Smooth muscle cell of the brain vasculature (primary cell): ENCODE measurements around the gene MDFIC.

Experiments used
- DNase-seq: peaks from one replicate; pipeline ENCODE4 v3.0.0-alpha.2; 2012; ENCODE audit warnings: low read depth, low spot score

The MDFIC gene

GRCh38 chr7:115040057-115040456 is 118.2 kb downstream of the MDFIC start:
- DNase-seq: no peak

DNA sequence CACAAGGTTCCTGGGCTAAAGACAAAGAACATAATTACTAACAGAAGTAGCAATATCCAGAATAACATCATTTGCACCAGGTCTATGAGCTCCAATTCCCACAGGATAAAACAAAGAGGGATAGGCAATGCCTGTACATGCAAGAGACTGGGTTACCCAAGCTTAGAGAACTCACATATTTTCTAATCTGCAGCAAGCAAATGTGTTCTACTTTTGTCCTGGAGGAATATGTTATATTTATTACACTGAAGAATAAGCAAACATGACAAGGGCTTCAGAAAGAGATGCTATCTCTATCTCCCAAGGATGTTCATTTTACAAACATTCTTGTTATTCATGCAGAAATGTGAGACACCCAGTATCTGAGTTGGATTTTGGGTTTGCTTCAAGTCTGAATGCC is 118.6 kb downstream of the MDFIC start:
- no peak for DNase-seq

GRCh38 chr7:115042596-115042995 is 120.7 kb downstream of the MDFIC start:
- DNase-seq: no peak

- no peak for DNase-seq
Observed at GRCh38 chr7:115043605-115044004, 121.7 kb downstream of the MDFIC start.

- DNase-seq: no peak
Observed at GRCh38 chr7:115044224-115044623, 122.3 kb downstream of the MDFIC start.

DNA sequence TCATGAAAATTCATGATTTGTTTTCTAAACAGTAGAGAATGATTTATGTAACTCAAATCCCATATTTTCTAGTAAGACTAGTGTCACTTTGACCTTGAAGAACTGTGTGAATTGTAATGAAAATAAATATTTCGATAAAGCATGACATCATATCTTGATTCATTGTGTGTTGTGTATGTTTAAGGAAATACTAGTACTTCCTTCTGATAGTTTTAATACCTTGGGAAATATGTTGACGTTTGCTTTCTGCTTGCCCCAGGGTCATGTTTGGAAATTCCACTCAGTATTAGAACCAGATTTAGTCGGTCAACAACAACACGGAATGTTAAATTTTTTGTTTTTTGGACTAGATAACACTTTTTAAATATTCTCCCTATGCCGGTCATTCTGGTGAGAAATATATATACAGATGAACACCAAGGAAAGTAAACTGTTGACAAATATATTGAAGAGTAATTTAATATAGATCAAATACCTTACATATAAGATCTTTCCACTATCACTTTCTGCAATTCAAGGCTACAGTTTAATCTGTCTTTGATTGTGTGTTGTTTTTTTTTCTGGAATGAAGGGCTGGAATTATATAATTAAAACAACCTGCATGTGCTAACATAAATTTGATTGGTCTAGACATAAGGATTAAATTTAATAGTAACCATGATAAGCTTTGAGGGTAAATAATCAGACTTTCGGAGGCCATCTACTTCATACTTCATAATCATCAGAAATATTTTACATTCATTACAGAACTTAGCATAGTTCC is 126.2 kb downstream of the MDFIC start:
- peak; percentile 33 for DNase-seq

DNA sequence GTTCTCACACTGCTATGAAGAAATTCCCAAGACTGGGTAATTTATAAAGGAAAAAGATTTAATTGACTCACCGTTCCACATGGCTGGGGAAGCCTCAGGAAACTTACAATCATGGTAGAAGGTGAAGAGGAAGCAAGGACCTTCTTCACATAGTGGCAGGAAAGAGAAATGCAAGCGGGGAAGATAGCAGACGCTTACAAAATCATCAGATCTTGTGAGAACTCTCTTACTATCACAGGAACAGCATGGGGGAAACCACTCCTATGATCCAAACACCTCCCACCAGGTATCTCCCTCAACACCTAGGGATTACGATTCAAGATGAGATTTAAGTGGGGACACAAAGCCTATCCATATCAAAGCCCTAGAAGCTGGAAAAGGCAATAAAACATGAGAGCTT is 130.8 kb downstream of the MDFIC start:
- no peak for DNase-seq

GRCh38 chr7:115054478-115055065 is 132.7 kb downstream of the MDFIC start:
- DNase-seq: no peak

DNA sequence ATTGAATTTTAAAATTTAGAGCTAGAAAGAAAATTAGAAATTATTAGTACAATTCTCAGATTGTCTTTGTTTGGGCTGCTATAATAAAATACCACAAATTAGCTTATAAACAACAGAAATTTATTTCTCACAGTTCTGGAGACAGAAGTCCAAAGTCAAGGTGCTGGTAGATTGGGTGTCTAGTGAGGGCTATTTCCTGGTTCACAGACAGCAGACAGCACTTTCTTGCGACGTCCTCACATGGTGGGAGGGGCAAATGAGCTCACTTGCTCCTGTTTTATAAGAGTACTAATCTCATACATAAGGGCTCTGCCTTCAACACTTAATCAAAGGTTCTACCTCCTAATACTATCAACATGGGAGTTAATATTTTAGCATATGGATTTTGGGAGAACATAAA is 134.1 kb downstream of the MDFIC start:
- no peak for DNase-seq

GRCh38 chr7:115058726-115059125 is 136.8 kb downstream of the MDFIC start:
- DNase-seq: no peak

- DNase-seq: no peak
Observed at GRCh38 chr7:115059321-115059720, 137.4 kb downstream of the MDFIC start.

DNA sequence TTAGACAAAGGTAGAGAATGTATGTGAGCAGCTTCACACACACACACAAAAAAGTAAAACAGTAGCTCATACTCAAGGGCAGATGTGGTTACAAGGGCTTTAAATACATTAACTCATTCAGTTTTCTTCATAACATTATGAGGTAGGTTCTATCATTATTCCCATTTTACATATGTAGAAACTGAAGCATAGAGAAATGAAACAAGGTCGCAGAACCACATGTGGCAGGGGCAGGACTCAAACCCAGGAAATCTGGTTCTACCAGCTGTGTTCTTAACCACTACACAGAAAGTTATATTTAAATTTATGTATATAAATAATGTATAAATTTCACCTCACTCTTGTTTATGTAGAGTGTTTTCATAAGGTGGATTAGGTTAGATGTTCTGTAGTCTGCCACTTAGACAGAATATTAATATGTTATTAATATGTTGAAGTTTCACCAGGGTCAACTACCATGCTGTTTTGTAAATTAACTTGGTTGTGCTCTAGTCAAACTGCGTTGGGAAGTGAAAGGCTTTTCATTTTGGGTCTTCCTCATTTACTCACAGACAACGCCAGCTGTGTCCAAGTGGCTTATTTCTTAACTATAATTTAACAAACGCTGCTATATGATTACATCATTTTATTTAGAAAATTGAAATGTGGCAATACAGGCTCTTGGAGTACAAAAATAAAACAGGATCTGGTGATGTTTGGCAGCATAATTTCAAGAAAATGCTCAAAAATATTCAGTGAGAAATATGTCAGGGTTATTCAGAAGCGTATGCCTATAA is 138.4 kb downstream of the MDFIC start:
- no peak for DNase-seq

- no peak for DNase-seq
Observed at GRCh38 chr7:115066050-115066449, 144.2 kb downstream of the MDFIC start.

- no peak for DNase-seq
Observed at GRCh38 chr7:115066634-115067033, 144.7 kb downstream of the MDFIC start.

- no peak for DNase-seq
Observed at GRCh38 chr7:115068220-115068619, 146.3 kb downstream of the MDFIC start.
